HG03135 (cell line): ENCODE results near the gene KLHL7.

ENCODE experiments used
- ATAC-seq: cut with Tn5 transposase; IDR thresholded peaks from one replicate; pipeline ENCODE4 v1.9.1; 2021; ENCODE audit warnings: mild to moderate bottlenecking, moderate library complexity; ENCODE audit not compliant: unreplicated experiment

Gene KLHL7, protein sequence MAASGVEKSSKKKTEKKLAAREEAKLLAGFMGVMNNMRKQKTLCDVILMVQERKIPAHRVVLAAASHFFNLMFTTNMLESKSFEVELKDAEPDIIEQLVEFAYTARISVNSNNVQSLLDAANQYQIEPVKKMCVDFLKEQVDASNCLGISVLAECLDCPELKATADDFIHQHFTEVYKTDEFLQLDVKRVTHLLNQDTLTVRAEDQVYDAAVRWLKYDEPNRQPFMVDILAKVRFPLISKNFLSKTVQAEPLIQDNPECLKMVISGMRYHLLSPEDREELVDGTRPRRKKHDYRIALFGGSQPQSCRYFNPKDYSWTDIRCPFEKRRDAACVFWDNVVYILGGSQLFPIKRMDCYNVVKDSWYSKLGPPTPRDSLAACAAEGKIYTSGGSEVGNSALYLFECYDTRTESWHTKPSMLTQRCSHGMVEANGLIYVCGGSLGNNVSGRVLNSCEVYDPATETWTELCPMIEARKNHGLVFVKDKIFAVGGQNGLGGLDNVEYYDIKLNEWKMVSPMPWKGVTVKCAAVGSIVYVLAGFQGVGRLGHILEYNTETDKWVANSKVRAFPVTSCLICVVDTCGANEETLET

DNA sequence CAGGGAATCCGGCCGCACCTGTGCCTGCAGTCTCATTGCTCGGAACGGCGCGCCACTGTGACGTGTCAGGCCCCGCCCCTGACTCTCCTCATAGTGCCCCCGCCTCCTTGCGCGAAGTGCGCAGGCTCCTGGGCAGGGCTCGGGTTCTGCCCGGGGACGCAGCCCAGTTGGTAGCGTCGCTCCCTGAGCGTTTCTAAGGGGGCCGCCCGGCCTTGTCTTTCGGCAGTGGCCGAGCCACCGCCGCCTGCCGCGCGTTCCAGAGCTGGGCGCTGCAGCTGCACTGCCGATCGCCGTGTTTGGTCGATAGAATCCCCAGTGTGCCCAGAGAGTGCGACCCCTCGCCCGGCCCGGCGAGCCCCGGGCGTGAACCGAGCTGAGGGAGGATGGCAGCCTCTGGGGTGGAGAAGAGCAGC is at the start of gene KLHL7:
Gene KLHL7, plus strand, starts transcription at position 142 of the 413 bp plus-strand sequence. Its CDS starts 242 bp downstream, at position 384.
- ATAC-seq, result peak; percentile 93

DNA sequence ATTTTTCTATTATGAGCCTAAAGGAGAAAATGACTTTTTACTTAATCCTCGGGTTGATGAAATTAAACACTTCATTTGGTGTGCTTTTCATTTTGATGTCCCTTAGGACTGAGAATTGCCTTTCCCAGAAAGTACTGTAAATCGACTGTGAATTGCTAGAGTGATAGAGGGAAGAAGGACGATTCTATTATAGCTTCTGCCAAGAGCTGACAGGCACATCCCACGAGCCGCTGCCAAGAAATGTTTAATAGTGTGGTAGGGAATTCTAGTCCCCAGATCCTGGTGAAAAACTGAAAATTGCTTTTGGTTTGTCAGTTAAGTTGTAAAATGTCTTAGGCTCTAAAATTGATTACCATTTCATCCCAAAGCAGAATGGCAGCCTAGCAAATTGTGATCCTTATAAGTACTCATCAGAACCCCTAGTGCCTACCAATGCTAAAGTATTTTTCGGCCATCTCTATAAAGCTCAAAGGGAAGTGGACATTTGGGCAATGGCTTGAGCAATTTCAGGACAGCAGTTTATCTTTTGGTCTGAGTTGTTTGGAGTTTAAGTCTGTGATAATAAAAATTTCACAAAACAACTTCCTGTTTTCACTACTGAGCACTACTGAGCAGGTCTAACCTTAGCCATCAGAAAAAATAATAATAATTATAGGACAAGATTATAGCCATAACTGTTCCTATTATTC is 47.0 kb upstream of the KLHL7 start:
- ATAC-seq, result no peak

DNA sequence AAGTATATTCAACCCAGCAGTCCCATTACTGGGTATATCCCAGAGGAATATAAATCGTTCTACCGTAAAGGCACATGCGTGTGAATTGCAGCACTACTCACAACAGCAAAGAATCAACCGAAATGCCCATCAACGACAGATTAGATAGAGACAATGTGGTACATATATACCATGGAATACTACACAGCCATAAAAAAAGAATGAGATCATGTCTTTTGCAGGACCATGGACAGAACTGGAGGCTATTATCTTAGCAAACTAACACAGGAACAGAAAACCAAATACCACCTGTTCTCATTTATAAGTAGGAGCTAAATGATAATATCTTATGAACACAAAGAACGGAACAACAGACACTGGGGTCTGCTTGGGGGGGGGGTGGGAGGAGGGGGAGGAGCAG is 44.3 kb upstream of the KLHL7 start:
- no peak for ATAC-seq

DNA sequence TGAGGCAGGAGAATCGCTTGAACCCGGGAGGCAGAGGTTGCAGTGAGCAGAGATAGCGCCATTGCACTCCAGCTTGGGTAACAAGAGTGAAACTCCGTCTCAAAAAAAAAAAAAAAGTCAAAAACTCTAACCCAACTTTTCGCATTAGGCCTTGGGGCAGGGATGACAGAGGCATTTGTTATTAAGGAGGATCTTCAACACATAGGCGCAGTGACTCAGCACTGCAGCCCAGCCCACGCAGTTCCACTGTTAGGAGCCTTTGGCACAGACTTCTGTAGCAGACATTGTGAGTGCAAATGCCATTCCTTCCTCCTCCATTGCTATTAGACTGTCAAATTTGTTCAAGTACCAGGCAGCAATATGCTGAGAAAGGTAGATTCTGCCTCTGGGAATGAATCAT is 43.1 kb upstream of the KLHL7 start:
- no peak for ATAC-seq

DNA sequence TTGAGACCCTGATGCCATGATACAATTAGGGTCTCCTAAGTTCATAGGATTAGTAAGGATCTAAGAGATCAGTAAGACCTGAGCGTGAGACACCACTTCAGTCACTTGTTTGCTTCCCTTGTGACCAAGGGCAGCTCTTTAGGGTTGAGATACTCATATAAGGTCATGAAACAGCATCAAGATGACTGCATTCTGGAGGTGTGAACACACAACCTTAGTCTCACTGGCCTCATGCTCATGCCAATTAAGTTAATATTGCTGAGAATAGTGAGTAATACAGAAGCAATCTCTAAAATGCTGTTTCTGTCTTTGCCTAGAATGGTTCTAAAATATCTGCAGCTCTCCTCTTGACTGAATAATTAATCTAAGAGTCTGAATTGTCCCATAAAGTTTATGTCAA is 39.6 kb upstream of the KLHL7 start:
- ATAC-seq, result no peak

DNA sequence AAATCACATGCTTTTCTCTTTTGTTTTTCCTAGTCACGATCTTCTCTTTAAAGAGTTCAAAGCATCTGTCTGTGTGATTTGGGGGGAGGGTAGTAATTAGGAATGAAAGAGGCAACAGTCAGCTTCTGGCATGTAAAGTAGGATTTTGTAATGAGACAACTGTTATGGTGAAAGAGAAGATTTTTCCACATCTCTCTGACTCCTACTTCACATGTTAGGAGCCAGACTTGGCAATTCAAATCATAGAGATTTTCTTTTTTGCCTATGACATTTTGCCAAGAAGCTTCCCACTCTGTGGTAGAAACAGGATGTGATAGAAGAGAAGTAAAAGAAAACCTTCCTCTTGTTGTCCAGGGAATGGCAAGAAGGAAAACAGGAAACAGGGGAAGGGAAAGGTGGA is 38.3 kb upstream of the KLHL7 start:
- ATAC-seq, result no peak

DNA sequence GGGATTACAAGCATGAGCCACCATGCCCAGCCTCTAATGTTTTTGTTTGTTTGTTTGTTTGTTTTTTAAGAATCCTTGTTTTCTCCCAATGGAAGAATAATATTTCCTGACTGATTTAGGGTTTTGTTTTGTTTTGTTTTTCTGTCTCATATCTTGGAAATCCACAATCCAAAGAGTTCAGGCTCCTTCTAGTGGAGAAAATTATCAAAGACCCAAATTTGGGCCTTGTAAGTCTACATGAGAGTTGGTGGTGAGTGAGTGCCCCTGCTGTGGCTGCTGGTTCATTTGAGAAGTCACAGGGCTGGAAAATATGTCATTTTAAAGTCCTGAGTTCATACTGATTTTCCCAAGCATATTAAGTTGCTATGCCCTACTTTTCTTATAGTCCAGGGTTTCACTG is 33.5 kb upstream of the KLHL7 start:
- no peak for ATAC-seq

DNA sequence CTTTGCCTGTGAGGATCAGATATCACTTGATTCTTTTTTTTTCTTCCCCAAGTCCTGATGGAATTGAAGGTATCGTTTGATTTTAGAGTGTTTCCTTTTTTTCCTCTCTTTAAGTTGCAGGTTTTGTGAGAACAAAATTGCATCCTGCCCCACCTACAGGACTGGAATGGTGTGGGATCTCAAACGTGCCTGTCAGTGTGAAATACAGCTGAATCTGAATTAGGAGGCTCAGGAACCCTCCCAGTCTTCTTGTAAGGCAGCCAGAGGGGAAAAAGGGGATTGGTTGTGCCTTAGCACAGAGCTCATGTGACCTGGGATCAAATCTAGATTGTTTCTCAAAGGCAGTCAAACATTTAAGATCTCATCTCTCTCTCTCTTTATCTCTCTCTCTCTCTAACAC is 32.7 kb upstream of the KLHL7 start:
- no peak for ATAC-seq

DNA sequence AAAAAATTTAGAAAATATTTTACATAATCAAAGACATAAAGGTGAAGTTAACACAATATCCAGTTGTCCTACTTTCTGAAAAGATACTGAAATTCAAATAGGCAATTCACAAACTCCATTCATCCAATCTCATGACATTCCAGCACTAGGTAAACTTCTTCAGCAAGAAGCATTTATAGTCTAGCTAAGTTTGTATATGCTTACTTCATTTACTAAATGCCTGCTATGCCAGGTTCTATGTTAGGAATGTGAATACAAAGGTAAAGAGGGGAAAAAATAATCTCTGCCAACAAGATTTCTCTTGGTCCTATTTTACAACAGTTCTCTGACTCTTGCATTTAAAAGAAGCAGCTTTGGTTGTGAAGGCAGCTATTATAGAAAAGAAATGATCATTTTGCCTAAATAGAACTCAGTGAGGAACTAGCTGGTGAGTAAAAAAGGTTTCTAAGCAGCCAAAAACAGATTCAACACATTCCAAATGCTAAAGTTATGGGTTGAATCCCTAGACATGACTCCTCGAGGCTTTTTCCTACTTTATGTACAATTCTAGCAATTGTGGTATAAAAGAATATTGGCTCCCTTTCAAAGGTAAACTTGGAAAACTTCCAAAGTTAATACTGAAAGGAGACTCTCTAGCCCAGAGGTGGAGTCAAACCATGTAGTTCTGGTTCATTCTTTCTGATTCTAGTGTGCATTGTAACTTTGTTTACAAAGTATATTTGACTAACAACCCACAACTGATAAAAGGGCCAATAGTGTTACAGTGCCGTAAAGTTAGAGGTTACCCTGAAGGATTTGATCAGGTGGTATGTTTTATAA is 30.9 kb upstream of the KLHL7 start:
- ATAC-seq, result no peak

DNA sequence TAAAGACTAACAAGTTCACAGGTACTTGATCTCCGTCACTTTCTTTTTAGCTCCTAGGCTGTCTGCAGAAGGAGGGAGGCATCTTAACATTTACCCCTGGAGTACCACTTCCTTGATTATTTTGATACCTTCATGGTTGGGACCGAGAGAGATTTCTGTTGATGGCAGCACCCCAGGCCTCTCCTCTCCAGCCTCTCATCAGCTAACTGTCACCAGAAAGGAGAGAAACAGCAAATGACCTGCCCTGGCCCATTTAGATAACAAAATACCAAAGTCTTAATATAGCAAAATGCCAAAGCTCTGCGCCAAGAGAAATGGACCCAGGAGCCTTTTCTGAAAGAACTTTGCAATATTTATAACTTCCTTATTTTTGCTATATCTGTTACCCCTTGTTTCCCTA is 30.0 kb upstream of the KLHL7 start:
- ATAC-seq, result no peak

DNA sequence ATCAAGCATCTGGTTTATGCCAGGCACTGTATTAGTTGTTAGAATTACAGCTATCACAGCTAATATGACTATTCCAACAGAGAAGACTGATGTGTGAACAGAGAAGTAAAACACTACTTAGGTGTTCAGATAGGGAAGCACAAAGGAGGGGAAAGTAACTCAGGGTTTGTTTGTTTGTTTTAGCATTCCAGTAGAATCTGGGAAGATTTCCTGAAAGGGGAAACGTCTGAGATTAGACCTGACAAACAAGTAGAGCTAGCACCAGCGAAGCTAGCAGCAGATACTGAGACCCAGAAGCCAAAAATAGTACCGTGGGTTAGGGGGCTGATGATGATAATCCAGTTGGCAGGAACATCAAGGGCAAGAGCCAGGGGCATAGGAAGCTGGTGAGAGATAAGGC is 28.8 kb upstream of the KLHL7 start:
- no peak for ATAC-seq

DNA sequence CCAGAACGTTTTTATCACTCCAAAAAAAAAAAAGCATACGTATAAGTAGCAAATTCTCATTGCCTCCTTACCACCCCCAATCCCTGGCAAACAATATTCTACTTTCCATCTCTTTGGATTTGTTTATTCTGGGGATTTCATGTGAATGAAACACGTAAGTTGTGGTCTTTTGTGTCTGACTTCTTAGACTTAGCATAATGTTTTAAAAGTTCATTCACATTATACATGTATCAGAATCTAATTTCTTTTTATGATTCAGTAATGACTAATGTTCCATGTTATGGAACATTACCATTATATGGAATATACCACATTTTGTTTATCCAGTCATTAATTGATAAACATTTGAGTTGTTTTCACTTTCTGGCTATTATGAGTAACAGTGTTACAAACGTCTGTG is 12.5 kb upstream of the KLHL7 start:
- no peak for ATAC-seq

DNA sequence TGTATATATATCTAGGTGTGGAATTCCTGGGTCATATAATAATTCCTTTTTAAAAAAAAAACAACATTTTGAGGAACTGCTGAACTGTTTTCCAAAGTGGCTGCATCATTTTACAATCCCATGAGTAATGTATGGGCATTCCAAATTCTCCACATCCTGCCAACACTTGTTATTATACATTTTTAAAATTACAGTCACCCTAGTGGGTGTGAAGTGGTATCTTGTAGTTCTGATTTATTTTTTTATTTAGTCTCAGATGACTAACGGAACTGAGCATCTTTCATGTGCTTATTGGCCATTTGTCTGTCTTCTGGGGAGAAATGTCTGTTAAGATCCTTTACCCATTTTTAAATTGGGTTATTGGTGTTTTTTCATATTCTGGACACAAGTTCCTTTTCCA is 12.0 kb upstream of the KLHL7 start:
- ATAC-seq, result no peak

DNA sequence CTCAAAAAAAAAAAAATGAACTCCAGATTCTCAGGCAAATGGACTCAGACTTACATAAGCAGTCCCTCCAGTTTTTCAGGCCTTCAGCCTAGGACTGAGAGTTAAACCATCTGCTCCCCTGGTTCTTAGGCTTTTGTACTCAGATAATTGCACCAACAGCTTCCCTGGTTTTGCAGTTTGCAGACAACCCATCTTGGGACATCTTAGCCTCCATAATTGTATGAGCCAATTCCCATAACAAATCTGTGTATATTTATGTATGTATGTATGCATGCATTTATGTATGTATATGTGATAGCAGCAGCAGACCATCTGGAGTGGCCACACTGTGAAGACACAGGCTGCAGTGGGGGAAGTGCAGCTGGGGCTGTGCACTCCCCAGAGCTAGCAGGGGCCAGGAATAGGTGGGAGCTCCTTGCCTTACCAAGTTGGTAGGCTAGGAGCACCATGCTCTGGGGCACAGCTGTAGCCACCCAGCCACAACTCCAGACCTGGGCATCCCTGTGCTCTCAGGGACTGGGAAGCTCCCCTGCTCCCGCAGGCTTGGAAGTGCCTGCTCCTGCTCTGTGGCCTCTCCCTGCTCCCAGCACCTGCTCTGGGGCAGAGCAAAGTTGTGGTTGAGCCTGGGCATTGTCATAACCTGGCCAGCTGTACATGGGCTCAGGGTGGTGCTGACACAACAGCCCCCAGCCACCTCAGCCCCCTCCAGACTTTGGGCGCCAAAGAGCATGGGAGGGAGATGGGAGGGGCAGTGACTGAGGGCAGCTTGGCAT is 8.9 kb upstream of the KLHL7 start:
- ATAC-seq, result no peak

DNA sequence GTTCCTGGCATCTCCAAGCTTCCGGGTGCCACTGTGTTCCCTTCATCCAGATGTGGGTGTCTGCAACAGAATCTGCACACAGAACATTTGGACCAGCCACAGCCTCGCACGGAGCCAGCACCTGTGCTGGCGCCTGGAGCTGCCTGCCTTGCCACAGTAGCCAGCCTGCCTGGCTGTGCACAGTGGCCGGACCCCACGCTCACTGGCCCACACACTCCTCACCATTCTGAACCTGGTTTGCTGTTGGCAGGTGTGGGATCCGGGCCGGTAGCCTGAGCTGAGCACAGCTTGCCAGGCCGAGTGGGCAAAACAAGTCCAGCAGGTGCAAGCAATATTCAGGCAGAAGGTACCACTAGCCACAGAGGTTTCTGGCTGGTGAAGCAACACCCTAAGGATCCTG is 7.6 kb upstream of the KLHL7 start:
- no peak for ATAC-seq

DNA sequence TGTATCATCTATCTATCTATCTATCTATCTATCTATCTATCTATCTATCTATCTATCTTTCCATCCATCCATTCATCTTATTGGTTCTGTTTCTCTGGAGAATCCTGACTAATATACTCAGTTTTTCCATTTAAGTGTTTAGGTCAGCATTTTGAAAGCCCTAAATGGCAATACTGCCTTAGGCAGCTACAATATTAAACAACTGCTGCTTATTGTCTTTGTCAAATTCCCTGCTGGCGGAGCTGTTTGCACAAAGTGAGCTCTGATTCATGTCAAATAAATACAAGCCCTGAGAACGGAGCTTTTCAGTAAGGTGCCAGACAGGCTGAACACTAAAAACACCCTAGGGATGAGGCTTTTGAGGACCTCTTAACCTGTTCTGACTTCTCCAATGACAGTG is 7.1 kb upstream of the KLHL7 start:
- no peak for ATAC-seq

DNA sequence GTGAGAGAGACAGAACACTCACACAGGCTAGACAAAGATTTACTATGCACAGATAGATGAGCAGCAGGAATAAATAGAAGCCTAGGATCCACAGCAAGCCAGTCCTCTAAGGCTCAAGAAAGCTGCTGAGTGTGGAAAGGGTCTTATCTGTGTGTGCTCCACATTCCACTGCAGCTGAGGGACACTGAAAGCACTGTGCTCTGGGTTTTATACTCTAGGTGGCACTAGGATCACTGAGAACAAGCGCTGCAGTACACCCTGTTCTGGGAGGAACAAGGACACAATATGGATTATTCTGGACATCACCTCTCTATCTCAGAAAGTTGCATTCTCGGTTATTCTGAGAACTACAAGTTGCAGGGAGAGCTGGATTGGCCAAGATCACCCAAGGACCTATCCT is 4.9 kb upstream of the KLHL7 start:
- ATAC-seq, result no peak

DNA sequence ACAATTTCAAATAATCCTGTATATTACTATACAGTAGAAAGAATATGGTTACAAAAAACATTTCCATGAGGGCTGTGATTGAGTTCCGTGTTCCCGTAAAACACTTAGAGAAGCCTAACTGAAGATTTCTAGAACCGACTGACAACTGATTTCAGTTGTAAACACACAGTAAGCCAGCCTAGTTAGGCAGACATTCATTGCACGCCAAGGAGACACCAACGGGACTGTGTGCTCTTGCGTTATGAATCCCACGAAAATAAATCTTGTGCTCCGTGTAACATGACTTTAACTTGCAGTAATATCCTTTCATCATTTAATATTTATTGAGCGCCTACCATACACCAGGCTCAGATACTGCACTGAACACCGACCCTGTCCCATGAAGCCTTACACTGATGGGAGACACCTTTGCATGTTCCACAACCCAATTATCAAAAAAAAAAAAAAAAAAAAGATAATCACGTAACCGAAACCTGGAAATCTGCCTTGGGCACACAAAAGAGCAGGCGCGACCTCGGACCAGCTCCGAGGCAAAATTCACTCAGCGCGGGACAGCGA is 420 bp upstream of the KLHL7 start:
- peak; percentile 21 for ATAC-seq

DNA sequence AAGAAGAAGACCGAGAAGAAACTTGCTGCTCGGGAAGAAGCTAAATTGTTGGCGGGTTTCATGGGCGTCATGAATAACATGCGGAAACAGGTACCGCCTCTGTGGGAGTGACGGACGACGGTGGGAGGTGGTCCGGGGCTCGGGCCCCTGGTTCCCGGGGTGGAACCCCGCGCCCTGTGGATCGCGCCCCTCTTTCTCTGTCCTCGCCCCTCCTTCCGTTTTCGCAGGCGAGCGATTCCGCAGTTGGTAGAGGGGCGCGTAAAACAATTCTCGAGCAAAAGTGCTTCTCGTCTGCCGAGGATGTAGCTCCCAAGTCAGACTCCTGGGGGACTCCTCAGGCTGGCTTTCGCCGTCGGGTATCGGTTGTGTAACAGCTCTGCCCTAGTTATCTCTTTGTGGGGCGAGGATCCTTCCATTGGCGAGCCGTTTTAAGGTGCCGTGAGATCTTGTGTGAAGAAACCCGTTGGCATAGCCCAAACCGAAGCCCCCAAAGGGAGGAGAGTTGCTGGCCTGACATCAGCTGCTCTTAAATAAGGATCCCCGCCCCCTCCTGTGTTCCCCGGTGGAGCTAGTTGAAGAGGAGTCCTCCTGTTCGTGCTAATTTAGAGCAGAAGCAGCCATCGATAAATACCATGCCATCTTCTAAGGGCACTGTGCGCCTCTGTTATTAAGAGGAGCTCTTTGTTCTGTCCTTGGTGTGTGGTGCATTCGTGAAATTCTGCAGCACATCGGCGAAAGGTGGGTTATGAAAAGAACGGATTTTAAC is 655 bp downstream of the KLHL7 start:
- ATAC-seq, result peak; percentile 45
